Measurements from ENCODE around the gene LGALS13. TPM values are rescaled to one million over a fixed set of nuclear protein-coding genes. Genes with fewer than 3 reads are reported as not detected.
A peak's percentile ranks its signal among the peaks of the same experiment; 100 is the strongest.

LGALS13 gene
- total RNA-seq, 2 donors from 2014 or later = not detected

- no peak overlapping the region for H3K4me3 ChIP-seq (ENCODE audit: low read length)
- Mint-ChIP-seq H3K27me3 (ENCODE audit: insufficient read depth) (peaks cover 25% of the 10 kb centered on the region), H3K4me1 (no peaks in the 10 kb centered on the region), H3K27ac (no peak overlapping the region), H3K9me3 (no peaks in the 10 kb centered on the region), H3K4me3 (no peak overlapping the region), H3K36me3 (ENCODE audit: low read depth) (no peaks in the 10 kb centered on the region)
- WGBS, 2 experiments (ENCODE audit: insufficient coverage in 1 of 2, insufficient read length in 1 of 2) = 44 to 56% methylated on average over 3 to 6 of the region's 6 CpGs
- no peak overlapping the region for H3K9ac ChIP-seq (ENCODE audit: extremely low read depth, low read length, poor library complexity, severe bottlenecking)
- DNase-seq = peak; percentile 86
- H3K4me1 ChIP-seq (ENCODE audit: control insufficient read depth, insufficient read depth, low read length) = no peaks in the 10 kb centered on the region
- TF ChIP-seq, protein P1, sequence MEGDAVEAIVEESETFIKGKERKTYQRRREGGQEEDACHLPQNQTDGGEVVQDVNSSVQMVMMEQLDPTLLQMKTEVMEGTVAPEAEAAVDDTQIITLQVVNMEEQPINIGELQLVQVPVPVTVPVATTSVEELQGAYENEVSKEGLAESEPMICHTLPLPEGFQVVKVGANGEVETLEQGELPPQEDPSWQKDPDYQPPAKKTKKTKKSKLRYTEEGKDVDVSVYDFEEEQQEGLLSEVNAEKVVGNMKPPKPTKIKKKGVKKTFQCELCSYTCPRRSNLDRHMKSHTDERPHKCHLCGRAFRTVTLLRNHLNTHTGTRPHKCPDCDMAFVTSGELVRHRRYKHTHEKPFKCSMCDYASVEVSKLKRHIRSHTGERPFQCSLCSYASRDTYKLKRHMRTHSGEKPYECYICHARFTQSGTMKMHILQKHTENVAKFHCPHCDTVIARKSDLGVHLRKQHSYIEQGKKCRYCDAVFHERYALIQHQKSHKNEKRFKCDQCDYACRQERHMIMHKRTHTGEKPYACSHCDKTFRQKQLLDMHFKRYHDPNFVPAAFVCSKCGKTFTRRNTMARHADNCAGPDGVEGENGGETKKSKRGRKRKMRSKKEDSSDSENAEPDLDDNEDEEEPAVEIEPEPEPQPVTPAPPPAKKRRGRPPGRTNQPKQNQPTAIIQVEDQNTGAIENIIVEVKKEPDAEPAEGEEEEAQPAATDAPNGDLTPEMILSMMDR (conservative IDR thresholded peaks at IDR 0.05) = no peak
- H3K27ac ChIP-seq (ENCODE audit: low read depth, low read length) = no peak overlapping the region
- H3K9me3 ChIP-seq (ENCODE audit: control insufficient read depth, low read length) = no peaks in the 10 kb centered on the region
- H3K36me3 ChIP-seq (ENCODE audit: control insufficient read depth, insufficient read depth, low read length) = no peaks in the 10 kb centered on the region
- H3K27me3 ChIP-seq (ENCODE audit: control insufficient read depth, insufficient read depth, low read length, poor library complexity, severe bottlenecking) = peaks cover 14% of the 10 kb centered on the region
Measured at GRCh38 chr19:39645800-39646411, 43.6 kb downstream of the LGALS13 start.

DNA sequence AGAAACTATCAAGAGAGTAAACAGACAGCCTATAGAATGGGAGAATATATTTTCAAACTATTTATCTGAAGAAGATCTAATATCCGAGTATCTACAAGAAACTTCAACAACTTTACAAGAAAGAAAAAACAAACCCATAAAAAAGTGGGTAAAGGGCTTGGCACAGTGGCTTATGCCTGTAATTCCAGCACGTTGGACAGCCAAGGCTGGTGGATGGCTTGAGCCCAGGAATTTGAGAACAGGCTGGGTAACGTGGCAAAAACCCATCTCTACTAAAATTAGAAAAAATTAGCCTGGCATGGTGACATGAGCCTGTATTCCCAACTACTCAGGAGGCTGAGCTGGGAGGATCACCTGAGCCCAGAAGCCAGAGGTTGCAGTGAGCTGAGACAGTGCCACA is 45.6 kb downstream of the LGALS13 start:
- Mint-ChIP-seq H3K36me3 (ENCODE audit: low read depth) (no peaks in the 10 kb centered on the region), H3K4me3 (no peak overlapping the region), H3K27ac (no peak overlapping the region), H3K27me3 (ENCODE audit: insufficient read depth) (peaks cover 38% of the 10 kb centered on the region), H3K4me1 (no peaks in the 10 kb centered on the region), H3K9me3 (no peaks in the 10 kb centered on the region)
- DNase-seq = no peak
- Histone ChIP-seq H3K4me3 (ENCODE audit: low read length) (no peak overlapping the region), H3K27ac (ENCODE audit: low read depth, low read length) (no peak overlapping the region), H3K27me3 (ENCODE audit: control insufficient read depth, insufficient read depth, low read length, poor library complexity, severe bottlenecking) (peaks cover 7% of the 10 kb centered on the region), H3K9me3 (ENCODE audit: control insufficient read depth, low read length) (no peaks in the 10 kb centered on the region), H3K9ac (ENCODE audit: extremely low read depth, low read length, poor library complexity, severe bottlenecking) (no peak overlapping the region), H3K4me1 (ENCODE audit: control insufficient read depth, insufficient read depth, low read length) (no peaks in the 10 kb centered on the region), H3K36me3 (ENCODE audit: control insufficient read depth, insufficient read depth, low read length) (no peaks in the 10 kb centered on the region)
- TF ChIP-seq, protein P1 (conservative IDR thresholded peaks at IDR 0.05) = no peak
- WGBS, 2 experiments (ENCODE audit: insufficient coverage in 1 of 2, insufficient read length in 1 of 2) = 55% methylated on average over 3 of the region's 3 CpGs; no CpG with 5 or more reads in 1 of the 2 experiments

- Histone ChIP-seq H3K4me1 (ENCODE audit: control insufficient read depth, insufficient read depth, low read length) (no peaks in the 10 kb centered on the region), H3K27me3 (ENCODE audit: control insufficient read depth, insufficient read depth, low read length, poor library complexity, severe bottlenecking) (peaks cover 35% of the 10 kb centered on the region), H3K36me3 (ENCODE audit: control insufficient read depth, insufficient read depth, low read length) (no peaks in the 10 kb centered on the region), H3K9me3 (ENCODE audit: control insufficient read depth, low read length) (no peaks in the 10 kb centered on the region), H3K9ac (ENCODE audit: extremely low read depth, low read length, poor library complexity, severe bottlenecking) (no peak within 1 kb of the TSS), H3K27ac (ENCODE audit: low read depth, low read length) (no peak within 1 kb of the TSS), H3K4me3 (ENCODE audit: low read length) (no peak within 1 kb of the TSS)
- DNase-seq = no peak
- Mint-ChIP-seq H3K9me3 (no peaks in the 10 kb centered on the region), H3K27ac (no peak within 1 kb of the TSS), H3K4me3 (no peak within 1 kb of the TSS), H3K4me1 (no peaks in the 10 kb centered on the region), H3K36me3 (ENCODE audit: low read depth) (no peaks in the 10 kb centered on the region), H3K27me3 (ENCODE audit: insufficient read depth) (peaks cover 45% of the 10 kb centered on the region)
- TF ChIP-seq, protein P1 (conservative IDR thresholded peaks at IDR 0.05) = no peak
- WGBS, 2 experiments (ENCODE audit: insufficient coverage in 1 of 2, insufficient read length in 1 of 2) = 20 to 49% methylated on average over 2 to 3 of the region's 3 CpGs
Measured at GRCh38 chr19:39655613-39656012, 53.3 kb downstream of the LGALS13 start, which contains the start of gene LGALS16. Gene LGALS16, plus strand, starts transcription at chr19:39655913. Its CDS starts 49 bp downstream, at chr19:39655962.

Other genes with a start within 250 kb of the LGALS13 start
- gene PAF1, start 211.4 kb upstream of the LGALS13 start, total RNA-seq = 10 to 100 TPM; 28.4 to 28.8 TPM
- 10 to 100 TPM; 32.6 to 38.9 TPM for gene MED29, start 211.1 kb upstream of the LGALS13 start, total RNA-seq
- gene ZFP36, start 195.7 kb upstream of the LGALS13 start, total RNA-seq = 10 to 100 TPM; 16.1 to 23.4 TPM
- 100 to 1,000 TPM; 127 to 160 TPM for gene PLEKHG2, start 189.9 kb upstream of the LGALS13 start, total RNA-seq
- 1,000 to 10,000 TPM; 1,674 to 1,990 TPM for gene RPS16, start 166.6 kb upstream of the LGALS13 start, total RNA-seq
- gene SUPT5H, start 156.9 kb upstream of the LGALS13 start, total RNA-seq = 100 to 1,000 TPM; 130 to 139 TPM
- 10 to 100 TPM; 87.8 to 94.6 TPM for gene TIMM50, start 121.7 kb upstream of the LGALS13 start, total RNA-seq
- 1 to 10 TPM; 2.0 to 4.3 TPM for gene DLL3, start 103.6 kb upstream of the LGALS13 start, total RNA-seq
- 10 to 100 TPM in 1 of 2 donors, 1 to 10 TPM in 1; 8.7 to 15.3 TPM for gene SELENOV, start 87.4 kb upstream of the LGALS13 start, total RNA-seq
- 1 to 10 TPM; 1.2 to 3.8 TPM for gene EID2B, start 69.7 kb upstream of the LGALS13 start, total RNA-seq
- 10 to 100 TPM; 24.0 to 29.7 TPM for gene EID2, start 62.4 kb upstream of the LGALS13 start, total RNA-seq
- gene LGALS16, start 53.4 kb downstream of the LGALS13 start, total RNA-seq = not detected
- gene LGALS14, start 102.0 kb downstream of the LGALS13 start, total RNA-seq = not detected
- gene CLC, start 135.5 kb downstream of the LGALS13 start, total RNA-seq = not detected
- not detected for gene LEUTX, start 176.3 kb downstream of the LGALS13 start, total RNA-seq
- gene DYRK1B, start 231.6 kb downstream of the LGALS13 start, total RNA-seq = 10 to 100 TPM; 21.8 to 37.7 TPM
- gene FBL, start 243.9 kb downstream of the LGALS13 start, total RNA-seq = 100 to 1,000 TPM; 356 to 387 TPM